Measurements from ENCODE around the gene ACSL3.

DNA sequence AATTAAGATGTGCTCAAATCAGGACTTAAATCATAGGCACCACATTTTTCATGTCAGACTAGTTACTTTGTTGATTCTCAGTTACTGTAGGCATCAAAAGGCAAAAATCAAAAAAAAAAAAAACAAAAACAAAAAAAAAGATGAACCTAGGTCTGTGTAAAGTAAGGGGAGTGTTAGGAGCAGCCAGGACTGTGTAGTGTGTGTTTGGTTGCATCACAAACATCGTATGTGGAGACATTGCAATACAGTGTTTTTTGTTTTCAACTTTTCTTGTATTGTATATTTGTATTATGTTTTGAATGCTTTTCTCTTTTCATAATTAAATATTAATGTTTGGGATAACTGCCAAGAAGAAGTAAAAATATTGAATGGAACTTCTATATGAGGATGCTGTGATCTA is 82.1 kb downstream of the ACSL3 start:
- no peak for TF ChIP-seq EZH2phosphoT487 (IDR thresholded peaks at IDR 0.05; ENCODE audit: borderline replicate concordance, low read length)
- TF ChIP-seq CTCF (IDR thresholded peaks at IDR 0.05; ENCODE audit: low read depth, low read length, poor library complexity, severe bottlenecking) = no peak

All from DOHH2 (cell line).